HG03354 (cell line): Measurements from ENCODE around the gene SLC9A5.

Experiments
- ATAC-seq: cut with Tn5 transposase; IDR thresholded peaks from one replicate; pipeline ENCODE4 v1.9.1; 2021; ENCODE audit warnings: mild to moderate bottlenecking; ENCODE audit not compliant: unreplicated experiment, poor library complexity, severe bottlenecking

Gene SLC9A5

GRCh38 chr16:67252609-67253497, 4.1 kb downstream of the SLC9A5 start:
- no peak for ATAC-seq

GRCh38 chr16:67254801-67255552, 6.2 kb downstream of the SLC9A5 start:
- ATAC-seq: no peak

GRCh38 chr16:67255553-67256221, 6.9 kb downstream of the SLC9A5 start:
- no peak for ATAC-seq

DNA sequence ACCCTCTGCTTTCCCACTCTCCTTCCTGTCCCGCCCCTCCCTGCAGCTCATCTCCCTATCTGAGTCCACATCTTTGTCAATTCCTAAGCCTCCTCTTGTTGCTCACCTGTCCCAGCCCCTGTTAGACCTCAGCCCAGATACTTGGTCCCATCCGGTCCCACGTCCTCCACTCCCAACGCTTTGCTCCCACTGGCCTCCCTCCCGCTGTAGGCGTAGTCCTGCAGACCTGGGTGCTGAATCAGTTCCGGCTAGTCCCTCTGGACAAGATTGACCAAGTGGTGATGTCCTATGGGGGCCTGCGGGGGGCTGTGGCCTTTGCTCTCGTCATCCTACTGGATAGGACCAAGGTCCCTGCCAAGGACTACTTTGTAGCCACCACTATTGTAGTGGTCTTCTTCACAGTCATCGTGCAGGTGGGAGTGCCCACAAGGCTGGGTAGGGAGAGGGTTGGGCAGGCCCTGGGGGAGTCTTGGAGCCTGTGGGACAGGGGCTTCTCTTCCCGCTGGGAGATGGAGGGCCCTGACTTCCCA, 8.0 kb downstream of the SLC9A5 start:
- no peak for ATAC-seq

- ATAC-seq: no peak
These were observed 8.8 kb downstream of the SLC9A5 start for GRCh38 chr16:67257486-67258160.

DNA sequence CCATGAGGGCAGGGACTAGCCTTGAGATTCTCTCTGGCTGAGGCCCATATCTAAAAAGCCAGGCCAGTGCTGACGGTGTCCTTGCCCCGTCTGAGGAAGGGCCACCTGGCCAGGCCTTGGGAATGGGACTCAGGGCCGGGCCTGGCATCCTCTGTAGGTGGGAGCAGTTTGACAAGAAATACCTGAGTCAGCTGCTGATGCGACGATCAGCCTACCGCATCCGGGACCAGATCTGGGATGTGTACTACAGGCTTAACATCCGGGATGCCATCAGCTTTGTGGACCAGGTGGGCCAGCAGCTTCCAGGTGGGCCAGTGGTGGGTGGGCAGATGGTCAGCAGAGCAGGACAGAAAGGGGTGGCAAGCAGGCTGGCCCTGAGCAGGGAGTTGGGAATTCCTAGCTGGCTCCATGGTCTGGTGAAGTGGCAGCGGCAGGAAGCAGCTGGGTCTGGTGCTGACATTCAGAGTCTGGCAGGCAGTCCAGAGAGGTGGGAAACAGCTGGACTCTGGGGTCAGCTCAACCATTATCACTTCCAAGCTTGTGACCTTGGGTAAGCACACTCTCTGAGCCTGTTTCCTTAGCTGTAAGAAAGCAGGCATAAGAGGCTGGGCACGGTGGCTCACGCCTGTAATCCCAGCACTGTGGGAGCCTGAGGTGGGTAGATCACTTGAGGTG, 9.5 kb downstream of the SLC9A5 start:
- ATAC-seq: no peak

GRCh38 chr16:67259705-67260104, 10.9 kb downstream of the SLC9A5 start:
- ATAC-seq: no peak

DNA sequence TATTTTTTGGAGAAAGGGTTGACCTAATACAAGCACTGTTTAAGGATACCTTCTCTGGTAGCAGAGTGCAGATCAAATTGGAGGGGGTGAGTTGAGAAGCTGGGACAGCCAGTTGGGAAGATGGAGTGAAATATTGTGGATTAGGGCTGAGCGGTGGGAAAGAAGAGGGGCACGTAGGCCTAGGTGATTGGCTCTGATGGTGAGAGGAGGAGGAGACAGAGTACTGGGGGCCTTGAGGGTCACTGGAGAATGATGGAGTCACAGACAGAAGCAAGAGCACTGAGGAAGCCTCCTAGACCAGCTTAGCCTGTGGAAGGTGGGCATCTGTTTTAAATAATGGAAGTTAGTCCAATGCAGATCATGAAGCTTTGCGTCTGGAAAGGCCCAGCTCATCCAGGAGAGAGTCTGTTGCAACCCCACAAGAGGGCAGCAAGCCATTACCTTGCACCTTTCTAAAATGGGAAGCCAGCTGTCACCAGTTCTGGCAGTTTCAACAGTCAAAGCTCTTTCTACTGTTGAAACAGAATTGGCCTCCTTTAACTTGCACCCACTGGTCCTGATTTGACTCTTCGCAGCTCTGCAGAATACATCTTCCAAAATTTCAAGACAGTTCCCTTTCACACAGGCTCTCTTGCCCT, 11.8 kb downstream of the SLC9A5 start:
- no peak for ATAC-seq

DNA sequence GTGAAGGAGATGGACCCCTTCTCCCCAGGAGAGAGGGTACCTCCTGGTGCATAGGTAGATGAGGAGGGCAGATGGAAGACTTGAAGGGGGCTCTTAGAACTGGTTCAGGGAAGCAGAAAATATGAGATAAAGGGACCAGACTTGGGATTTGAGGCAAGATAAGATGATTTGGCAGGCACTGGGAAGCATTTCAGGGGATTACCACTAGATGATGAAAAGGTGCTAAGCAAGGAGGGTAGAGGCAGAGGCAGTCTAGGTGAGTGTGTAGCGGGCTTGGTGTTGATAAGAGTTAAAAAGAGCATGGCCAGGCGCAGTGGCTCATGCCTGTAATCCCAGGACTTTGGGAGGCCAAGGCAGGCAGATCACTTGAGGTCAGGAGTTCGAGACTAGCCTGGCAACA, 14.4 kb downstream of the SLC9A5 start:
- no peak for ATAC-seq

DNA sequence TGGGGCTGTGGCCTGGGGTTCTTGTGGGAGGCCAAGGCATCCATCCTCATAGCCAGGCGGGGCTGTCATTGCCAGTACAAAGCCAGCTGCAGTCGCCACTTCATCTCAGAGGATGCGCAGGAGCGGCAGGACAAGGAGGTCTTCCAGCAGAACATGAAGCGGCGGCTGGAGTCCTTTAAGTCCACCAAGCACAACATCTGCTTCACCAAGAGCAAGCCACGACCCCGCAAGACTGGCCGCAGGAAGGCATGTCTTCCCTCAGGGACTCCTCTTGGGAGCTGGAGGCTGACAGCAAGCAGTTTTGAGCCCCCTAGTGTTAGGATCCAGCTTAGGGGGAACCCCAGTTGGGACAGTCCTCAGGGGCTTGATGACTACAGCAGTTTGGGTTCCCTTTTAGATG, 15.5 kb downstream of the SLC9A5 start:
- ATAC-seq: no peak

DNA sequence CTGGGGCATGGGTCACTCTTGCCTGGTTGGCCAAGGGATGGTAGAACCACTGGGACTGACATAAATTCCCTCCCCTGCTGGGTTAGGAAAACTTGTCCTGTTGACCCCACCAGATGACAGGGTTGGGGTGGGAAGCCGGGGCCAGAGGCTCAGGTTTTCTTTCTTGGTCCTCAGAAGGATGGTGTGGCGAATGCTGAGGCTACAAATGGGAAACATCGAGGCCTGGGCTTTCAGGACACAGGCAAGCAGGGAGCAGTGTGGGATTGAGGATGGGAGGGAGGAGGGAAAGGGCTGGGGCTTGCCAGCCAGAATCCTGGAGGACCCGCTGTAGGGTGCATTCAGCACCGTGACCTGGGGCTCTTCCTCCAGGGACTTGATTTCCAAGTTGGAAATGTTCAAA, 16.1 kb downstream of the SLC9A5 start:
- ATAC-seq: no peak

- no peak for ATAC-seq
These were observed 17.1 kb downstream of the SLC9A5 start for GRCh38 chr16:67265834-67266233.

- no peak for ATAC-seq
These were observed 19.4 kb downstream of the SLC9A5 start for GRCh38 chr16:67268136-67268579.

- no peak for ATAC-seq
These were observed 21.0 kb downstream of the SLC9A5 start for GRCh38 chr16:67269766-67270165.

- ATAC-seq: no peak
These were observed 22.2 kb downstream of the SLC9A5 start for GRCh38 chr16:67270931-67271338.

DNA sequence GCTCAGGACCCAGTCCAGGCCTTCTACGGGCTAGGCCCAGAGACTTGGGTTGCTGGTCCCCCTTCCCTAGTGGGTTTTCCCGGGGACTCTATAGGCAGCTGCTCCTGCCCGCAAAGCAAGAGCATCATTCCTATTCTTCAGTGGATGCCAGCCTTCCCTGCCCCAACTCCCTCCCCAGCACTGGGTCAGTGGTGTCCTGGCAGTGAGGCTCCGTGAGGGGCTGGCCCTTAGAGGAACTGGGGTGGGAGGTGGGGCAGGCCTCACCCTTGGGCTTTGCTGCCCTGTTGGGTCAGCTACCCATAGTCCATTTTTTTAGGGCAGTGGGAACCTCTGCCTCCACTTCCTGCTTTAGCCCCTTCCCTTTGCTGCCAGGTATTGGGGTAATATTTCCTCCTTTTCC, 22.7 kb downstream of the SLC9A5 start:
- no peak for ATAC-seq

GRCh38 chr16:67275321-67275720, 26.5 kb downstream of the SLC9A5 start:
- ATAC-seq: no peak

GRCh38 chr16:67277294-67277998, 28.7 kb downstream of the SLC9A5 start:
- ATAC-seq: no peak
